H1 (cell line): ENCODE data around the gene DACH2. TPM values are rescaled to one million over a fixed set of nuclear protein-coding genes. Genes with fewer than 3 reads are reported as not detected.

Experiments used
- CTCF ChIA-PET: fragments of 300-600 bp; sonication (Branson Sonifier 250); formaldehyde crosslinking; loops from one replicate; lab custom pipeline; 2021; ENCODE audit not compliant: partially characterized antibody; lab: Charles Lee
- POLR2A ChIA-PET: fragments of 300-600 bp; sonication (Branson Sonifier 250); formaldehyde crosslinking; loops from one replicate; lab custom pipeline; 2021; ENCODE audit warnings: inconsistent platforms; ENCODE audit not compliant: partially characterized antibody; lab: Charles Lee
- DNase-seq, 2 experiments: peaks; one replicate each; pipeline versions ENCODE4 v3.0.0 to v3.0.0-alpha.2; 2010 to 2022; ENCODE audit warnings: low spot score in 2 of 2, low read depth in 1 of 2, mixed read lengths in 1 of 2
- FAIRE-seq: peaks from 2 replicates; lab custom pipeline; 2011; peaks lifted over from hg19 to GRCh38; lab: Jason Lieb, UNC
- H2AFZ ChIP-seq: 2 replicates; pipeline ENCODE4 v1.8.1; 2012; ENCODE audit warnings: low read length, inconsistent platforms
- H2AK5ac ChIP-seq: 2 replicates; pipeline ENCODE4 v1.6.1; 2013; ENCODE audit warnings: low read depth, low read length
- H2BK120ac ChIP-seq: replicated peaks from 2 replicates; pipeline ENCODE3; 2013; ENCODE audit warnings: low read depth, low read length, inconsistent platforms
- H2BK12ac ChIP-seq: 2 replicates; pipeline ENCODE4 v1.6.1; 2013; ENCODE audit warnings: low read depth, low read length
- H2BK15ac ChIP-seq: 2 replicates; pipeline ENCODE4 v1.6.1; 2013; ENCODE audit warnings: low read length
- H2BK20ac ChIP-seq: 2 replicates; pipeline ENCODE4 v1.6.1; 2013; ENCODE audit warnings: low read length
- H2BK5ac ChIP-seq: 2 replicates; pipeline ENCODE4 v1.6.1; 2013; ENCODE audit warnings: low read depth, low read length
- H3K14ac ChIP-seq: 2 replicates; pipeline ENCODE4 v1.6.1; 2013; ENCODE audit warnings: inconsistent platforms; ENCODE audit not compliant: insufficient read length
- H3K18ac ChIP-seq: 2 replicates; pipeline ENCODE4 v1.6.1; 2013; ENCODE audit warnings: low read length; ENCODE audit errors: extremely low read depth
- H3K23ac ChIP-seq: 2 replicates; pipeline ENCODE4 v1.6.1; 2013; ENCODE audit warnings: inconsistent platforms; ENCODE audit not compliant: insufficient read length
- H3K23me2 ChIP-seq: 2 replicates; pipeline ENCODE4 v1.6.1; 2013; ENCODE audit warnings: low read depth, low read length
- H3K27ac ChIP-seq: 2 replicates; pipeline ENCODE4 v1.6.1; 2011; ENCODE audit warnings: low read depth, low read length, inconsistent platforms
- H3K27me3 ChIP-seq, 4 experiments: replicated peaks in 1 of 4; 1 replicate in 1 of 4; 2 replicates in 3 of 4; pipeline versions ENCODE4 v1.6.1 to v1.8.1; 2011 to 2013; ENCODE audit warnings: low read length in 3 of 4, mild to moderate bottlenecking in 3 of 4, inconsistent platforms in 2 of 4, mixed read lengths in 2 of 4, moderate library complexity in 1 of 4; ENCODE audit not compliant: control insufficient read depth in 3 of 4, insufficient read depth in 3 of 4; ENCODE audit errors: extremely low read depth in 1 of 4
- H3K36me3 ChIP-seq, 4 experiments: 2 replicates each; pipeline versions ENCODE4 v1.6.1 to v1.8.1; 2011 to 2013; ENCODE audit warnings: mild to moderate bottlenecking in 4 of 4, low read length in 3 of 4, moderate library complexity in 2 of 4, control low read depth in 1 of 4, inconsistent platforms in 1 of 4; ENCODE audit not compliant: insufficient read depth in 4 of 4, control insufficient read depth in 2 of 4
- H3K4ac ChIP-seq: replicated peaks from 2 replicates; pipeline ENCODE3; 2013; ENCODE audit warnings: low read length, low read depth, mixed read lengths, inconsistent platforms; ENCODE audit not compliant: insufficient read length
- H3K4me1 ChIP-seq, 4 experiments: replicated peaks in 1 of 4; 1 replicate in 1 of 4; 2 replicates in 3 of 4; pipeline versions ENCODE4 v1.6.1 to v1.8.1; 2011 to 2013; ENCODE audit warnings: low read length in 3 of 4, inconsistent platforms in 2 of 4, mixed read lengths in 1 of 4; ENCODE audit not compliant: insufficient read depth in 4 of 4, control insufficient read depth in 3 of 4
- H3K4me2 ChIP-seq, 2 experiments: 2 replicates each; pipeline versions ENCODE4 v1.6.1 to v1.8.1; 2011 to 2013; ENCODE audit warnings: low read depth in 2 of 2, low read length in 2 of 2, control low read depth in 1 of 2, inconsistent platforms in 1 of 2, mild to moderate bottlenecking in 1 of 2; ENCODE audit not compliant: insufficient read depth in 1 of 2
- H3K4me3 ChIP-seq, 4 experiments: fragments of 200-600, 300-600 bp in 1 of 4; sonication (generic), shearing (Covaris generic), sonication (Bioruptor Twin) in 1 of 4; 2 replicates each; pipeline versions ENCODE4 v1.5.1 to v1.8.1; 2011 to 2016; ENCODE audit warnings: low read length in 4 of 4, low read depth in 3 of 4, control low read depth in 2 of 4, inconsistent platforms in 2 of 4, mild to moderate bottlenecking in 2 of 4, mixed read lengths in 1 of 4, moderate library complexity in 1 of 4; ENCODE audit not compliant: insufficient read depth in 2 of 4; ENCODE audit errors: extremely low read depth in 1 of 4
- H3K56ac ChIP-seq: replicated peaks from 2 replicates; pipeline ENCODE3; 2013; ENCODE audit warnings: low read depth, mild to moderate bottlenecking, mixed read lengths, low read length, inconsistent platforms; ENCODE audit not compliant: insufficient read length
- H3K79me1 ChIP-seq: 2 replicates; pipeline ENCODE4 v1.6.1; 2013; ENCODE audit warnings: low read depth, low read length, control low read depth
- H3K79me2 ChIP-seq, 2 experiments: 2 replicates each; pipeline versions ENCODE4 v1.6.1 to v1.8.1; 2012 to 2013; ENCODE audit warnings: low read length in 2 of 2, mild to moderate bottlenecking in 2 of 2, inconsistent platforms in 1 of 2; ENCODE audit not compliant: insufficient read depth in 2 of 2, control insufficient read depth in 1 of 2
- H3K9ac ChIP-seq, 4 experiments: replicated peaks in 1 of 4; 1 replicate in 1 of 4; 2 replicates in 3 of 4; pipeline versions ENCODE4 v1.6.1 to v1.8.1; 2011 to 2013; ENCODE audit warnings: low read depth in 3 of 4, low read length in 3 of 4, control low read depth in 2 of 4, mild to moderate bottlenecking in 2 of 4, moderate library complexity in 2 of 4, inconsistent platforms in 1 of 4; ENCODE audit errors: extremely low read depth in 1 of 4
- H3K9me3 ChIP-seq, 2 experiments: 2 replicates each; pipeline versions ENCODE4 v1.6.1 to v1.8.1; 2012 to 2013; ENCODE audit warnings: mild to moderate bottlenecking in 2 of 2, moderate library complexity in 2 of 2, control low read depth in 1 of 2, inconsistent platforms in 1 of 2, low read depth in 1 of 2, low read length in 1 of 2, mixed read lengths in 1 of 2; ENCODE audit not compliant: insufficient read depth in 2 of 2
- H4K20me1 ChIP-seq, 2 experiments: replicated peaks in 1 of 2; 2 replicates each; pipeline versions ENCODE3 to v1.8.1; 2011 to 2013; ENCODE audit warnings: inconsistent platforms in 2 of 2, low read length in 2 of 2, mild to moderate bottlenecking in 1 of 2; ENCODE audit not compliant: insufficient read depth in 2 of 2, control insufficient read depth in 1 of 2
- H4K5ac ChIP-seq: 2 replicates; pipeline ENCODE4 v1.6.1; 2013; ENCODE audit warnings: low read length, low read depth, mixed read lengths, inconsistent platforms; ENCODE audit not compliant: insufficient read length
- H4K8ac ChIP-seq: 2 replicates; pipeline ENCODE4 v1.8.0; 2013; ENCODE audit warnings: mild to moderate bottlenecking, moderate library complexity, low read length, inconsistent platforms; ENCODE audit not compliant: insufficient read depth; ENCODE audit errors: extremely low read depth
- H4K91ac ChIP-seq: replicated peaks from 2 replicates; pipeline ENCODE3; 2013; ENCODE audit warnings: low read length, mixed read lengths, inconsistent platforms; ENCODE audit not compliant: insufficient read length
- CEBPB ChIP-seq: IDR thresholded peaks from 2 replicates; pipeline ENCODE4 v1.6.1; 2012; ENCODE audit warnings: low read depth, low read length
- POU5F1 ChIP-seq: IDR thresholded peaks from 2 replicates; pipeline ENCODE4 v1.6.1; 2011; ENCODE audit warnings: low read depth, mild to moderate bottlenecking, low read length, moderate library complexity
- WGBS, 2 experiments: shearing (Covaris generic) in 1 of 2; methylation state at CpG; one replicate each; pipeline versions ENCODE4 v1.1.6 to v1.1.7; 2013 to 2015; ENCODE audit warnings: low lambda C conversion rate in 2 of 2, mixed read lengths in 2 of 2, inconsistent platforms in 1 of 2, low coverage in 1 of 2, missing lambda C conversion rate in 1 of 2; ENCODE audit not compliant: insufficient replicate concordance in 2 of 2, insufficient coverage in 1 of 2, insufficient read length in 1 of 2; ENCODE audit errors: extremely low coverage in 1 of 2, missing lambda C conversion rate in 1 of 2; 5-methylcytosine and 5-hydroxymethylcytosine counted together
- polyA plus RNA-seq, 7 experiments: library from polyadenylated mRNA; depleted of rRNA in 3 of 7; stranded (reverse) in 5 of 7; unstranded in 2 of 7; fragments of >200 nt in 5 of 7; fragments of 200-250 nt in 2 of 7; gene quantifications; 1 replicate in 5 of 7; 2 replicates in 1 of 7; 4 replicates in 1 of 7; pipeline versions ENCODE4 v1.2.1 to v1.2.3, GENCODE V29; 2011 to 2013; ENCODE audit warnings: missing spikeins in 2 of 7, mixed read lengths in 2 of 7
- total RNA-seq: library from RNA; stranded (reverse); fragmentation: NEBNext Ultra II Directional; extraction: Animal tissue kit (Norgen Biotek cat#: 25700); gene quantifications from 2 replicates; pipeline ENCODE4 v1.2.1, GENCODE V29; 2021

DACH2 gene
- total and polyA plus RNA-seq, 2 of the 8 experiments (the other 6 are each of a cell fraction or from before 2014, with no cell fraction given) = 1.0 to 1.8 TPM

- Histone ChIP-seq H3K14ac (no peak overlapping the region), H2BK120ac (no peak overlapping the region), H3K23me2 (no peaks in the 10 kb centered on the region), H2BK5ac (no peak overlapping the region), H2AK5ac (no peak overlapping the region), H2AFZ (no peak overlapping the region), H3K9ac (no peak overlapping the region), H3K4me2 (no peak overlapping the region), H3K36me3 (no peaks in the 10 kb centered on the region), H3K9me3 (no peaks in the 10 kb centered on the region), H3K79me1 (no peaks in the 10 kb centered on the region), H2BK15ac (no peak overlapping the region), H4K5ac (no peak overlapping the region), H3K4ac (no peak overlapping the region), H4K20me1 (no peaks in the 10 kb centered on the region), H2BK12ac (no peak overlapping the region), H3K27me3 (no peaks in the 10 kb centered on the region), H3K4me1 (no peaks in the 10 kb centered on the region), H3K23ac (no peak overlapping the region), H3K27ac (no peak overlapping the region), H4K8ac (no peak overlapping the region), H4K91ac (no peak overlapping the region), H3K56ac (no peak overlapping the region), H3K79me2 (no peaks in the 10 kb centered on the region), H3K18ac (no peak overlapping the region), H2BK20ac (no peak overlapping the region), H3K4me3 (no peak overlapping the region)
- TF ChIP-seq CEBPB (peak; percentile 63; the same call in 1 of the 2 replicates), POU5F1 (no peak)
- CTCF ChIA-PET = no interaction called here
- POLR2A ChIA-PET = no interaction called here
- WGBS, 2 experiments = 98% methylated on average over 3 of the region's 3 CpGs; no CpG with 5 or more reads in 1 of the 2 experiments
- no peak for DNase-seq
- no peak for FAIRE-seq
Measured at GRCh38 chrX:86215260-86215659, 67.0 kb downstream of the DACH2 start.
